Caco-2 (cell line): ENCODE results near the gene UBE2J2. TPM values are rescaled to one million over a fixed set of nuclear protein-coding genes. Genes with fewer than 3 reads are reported as not detected.

Source experiments
- BruUV-seq: library from RNA; stranded (reverse); fragments of 400-500 nt; replicated peaks from 2 replicates; lab custom pipeline; 2021; lab: Mats Ljungman, UMichigan
- CTCF ChIA-PET: fragments of 300-600 bp; sonication (Branson Sonifier 250); formaldehyde crosslinking; loops from one replicate; lab custom pipeline; 2022; ENCODE audit warnings: antibody characterized with exemption; lab: Charles Lee
- POLR2A ChIA-PET: fragments of 300-600 bp; sonication (Branson Sonifier 250); formaldehyde crosslinking; loops from one replicate; lab custom pipeline; 2022; ENCODE audit warnings: antibody characterized with exemption; lab: Charles Lee
- DNase-seq, 2 experiments: peaks; one replicate each; pipeline versions ENCODE4 v3.0.0 to v3.0.0-alpha.2; 2020 to 2022
- H3K27me3 ChIP-seq: replicated peaks from 2 replicates; pipeline ENCODE4 v1.6.0; 2011; ENCODE audit warnings: low read length; ENCODE audit not compliant: control insufficient read depth, insufficient read depth
- H3K36me3 ChIP-seq: 2 replicates; pipeline ENCODE4 v1.5.1; 2011; ENCODE audit warnings: low read length; ENCODE audit not compliant: control insufficient read depth, insufficient read depth
- H3K4me1 ChIP-seq: fragments of 250-450 bp; sonication (Bioruptor Pico); 2 replicates; pipeline ENCODE4 v1.5.1; 2020; ENCODE audit warnings: mild to moderate bottlenecking
- H3K4me3 ChIP-seq: 2 replicates; pipeline ENCODE4 v1.5.1; 2011; ENCODE audit warnings: low read depth, mild to moderate bottlenecking, control low read depth, low read length
- H3K9me3 ChIP-seq: fragments of 250-450 bp; sonication (Bioruptor Pico); 2 replicates; pipeline ENCODE4 v1.5.1; 2020; ENCODE audit warnings: mild to moderate bottlenecking, moderate library complexity
- H3K27ac Mint-ChIP-seq: one replicate; pipeline ENCODE4 v1.8.0; 2022; ENCODE audit warnings: mixed read lengths; ENCODE audit not compliant: unreplicated experiment
- H3K27me3 Mint-ChIP-seq: one replicate; pipeline ENCODE4 v1.8.0; 2022; ENCODE audit warnings: mixed read lengths; ENCODE audit not compliant: insufficient read depth, unreplicated experiment
- H3K36me3 Mint-ChIP-seq: one replicate; pipeline ENCODE4 v1.8.0; 2022; ENCODE audit warnings: mild to moderate bottlenecking, mixed read lengths; ENCODE audit not compliant: insufficient read depth, unreplicated experiment
- H3K4me1 Mint-ChIP-seq: one replicate; pipeline ENCODE4 v1.8.0; 2022; ENCODE audit warnings: low read depth, mixed read lengths; ENCODE audit not compliant: unreplicated experiment
- H3K4me3 Mint-ChIP-seq: one replicate; pipeline ENCODE4 v1.8.0; 2022; ENCODE audit warnings: mild to moderate bottlenecking, moderate library complexity, mixed read lengths; ENCODE audit not compliant: unreplicated experiment
- H3K9me3 Mint-ChIP-seq: one replicate; pipeline ENCODE4 v1.8.0; 2022; ENCODE audit warnings: mixed read lengths; ENCODE audit not compliant: unreplicated experiment
- CTCF ChIP-seq, 2 experiments: fragments of 200-600 bp in 1 of 2; IDR thresholded peaks; 1 replicate in 1 of 2; 2 replicates in 1 of 2; pipeline versions ENCODE4 v1.5.1 to v1.8.0; 2011 to 2022; ENCODE audit warnings: antibody characterized with exemption in 1 of 2, control low read depth in 1 of 2, inconsistent platforms in 1 of 2, low read depth in 1 of 2, low read length in 1 of 2, mild to moderate bottlenecking in 1 of 2, moderate library complexity in 1 of 2; ENCODE audit not compliant: insufficient read depth in 1 of 2, severe bottlenecking in 1 of 2, unreplicated experiment in 1 of 2
- intact Hi-C: fragments of 100-400 bp; cut with micrococcal nuclease; formaldehyde crosslinking; loops from one replicate; pipeline ENCODE4 v1.10.0; 2022; ENCODE audit not compliant: unreplicated experiment
- total RNA-seq: library from RNA; stranded (reverse); gene quantifications from 2 replicates; pipeline ENCODE4 v1.2.3, GENCODE V29; 2022

Gene UBE2J2
- total RNA-seq, 1 experiment from 2014 or later = 57.2 TPM

GRCh38 chr1:1309251-1310108 lies 35.8 kb upstream of the UBE2J2 start:
- intact Hi-C loops = no loop called here

GRCh38 chr1:1308756-1309250 lies 35.1 kb upstream of the UBE2J2 start:
- DNase-seq = peak in 1 of 2 experiments; percentile 44
- Mint-ChIP-seq H3K4me3 (peak overlapping the region; percentile 81), H3K9me3 (no peaks in the 10 kb centered on the region), H3K27me3 (no peaks in the 10 kb centered on the region), H3K4me1 (no peaks in the 10 kb centered on the region), H3K27ac (no peak overlapping the region), H3K36me3 (peaks cover 32% of the 10 kb centered on the region)
- Histone ChIP-seq H3K9me3 (no peaks in the 10 kb centered on the region), H3K4me1 (peaks cover 36% of the 10 kb centered on the region), H3K36me3 (no peaks in the 10 kb centered on the region), H3K4me3 (peak overlapping the region; percentile 89), H3K27me3 (no peaks in the 10 kb centered on the region)
- ChIA-PET CTCF (no interaction called here), POLR2A (no interaction called here)
- TSS peak; percentile 46 for BruUV-seq
- no peak for TF ChIP-seq CTCF (IDR thresholded peaks at IDR 0.05; ENCODE audit: insufficient read depth in 1 of 2, low read depth in 1 of 2, low read length in 1 of 2, severe bottlenecking in 1 of 2, unreplicated experiment in 1 of 2)
- intact Hi-C loops = no loop called here

More at GRCh38 chr1:1309251-1310108, 35.8 kb upstream of the UBE2J2 start:
- H3K27me3 ChIP-seq = no peaks in the 10 kb centered on the region
- peak overlapping the region; percentile 89 for H3K4me3 ChIP-seq
- Mint-ChIP-seq H3K36me3 (peaks cover 38% of the 10 kb centered on the region), H3K4me1 (no peaks in the 10 kb centered on the region), H3K27ac (no peak overlapping the region), H3K4me3 (peak overlapping the region; percentile 81), H3K9me3 (no peaks in the 10 kb centered on the region), H3K27me3 (no peaks in the 10 kb centered on the region)
- BruUV-seq = no TSS peak
- no peaks in the 10 kb centered on the region for H3K36me3 ChIP-seq
- TF ChIP-seq CTCF (IDR thresholded peaks at IDR 0.05; ENCODE audit: insufficient read depth in 1 of 2, low read depth in 1 of 2, low read length in 1 of 2, severe bottlenecking in 1 of 2, unreplicated experiment in 1 of 2) = no peak
- POLR2A ChIA-PET = no interaction called here
- CTCF ChIA-PET = interaction anchor here (0.5 kb wide), 1 partner anchor 35 kb away, joined by 3 read pairs; no protein-coding TSS in a partner anchor
- H3K9me3 ChIP-seq = no peaks in the 10 kb centered on the region
- DNase-seq = no peak
- peaks cover 33% of the 10 kb centered on the region for H3K4me1 ChIP-seq

- Mint-ChIP-seq H3K27me3 (no peaks in the 10 kb centered on the region), H3K4me1 (no peaks in the 10 kb centered on the region), H3K9me3 (no peaks in the 10 kb centered on the region), H3K36me3 (peaks cover 25% of the 10 kb centered on the region), H3K27ac (peak within 1 kb of the TSS; percentile 42), H3K4me3 (peak within 1 kb of the TSS; percentile 81)
- peak; percentile 86 to 89 for DNase-seq
- H3K4me3 ChIP-seq = peak within 1 kb of the TSS; percentile 89
- intact Hi-C loops = no loop called here
- peaks cover 36% of the 10 kb centered on the region for H3K4me1 ChIP-seq
- H3K27me3 ChIP-seq = no peaks in the 10 kb centered on the region
- ChIA-PET POLR2A (no interaction called here), CTCF (no interaction called here)
- no peak for TF ChIP-seq CTCF (IDR thresholded peaks at IDR 0.05; ENCODE audit: insufficient read depth in 1 of 2, low read depth in 1 of 2, low read length in 1 of 2, severe bottlenecking in 1 of 2, unreplicated experiment in 1 of 2)
- H3K9me3 ChIP-seq = no peaks in the 10 kb centered on the region
- H3K36me3 ChIP-seq = no peaks in the 10 kb centered on the region
- BruUV-seq = no TSS peak
These were observed 34.5 kb upstream of the UBE2J2 start, which contains the start of the genes ACAP3 and PUSL1 for GRCh38 chr1:1307923-1308755. TSS of gene ACAP3 (minus strand) at chr1:1307930. CDS start at chr1:1307815, 115 bp downstream. TSS of gene PUSL1 (plus strand) at chr1:1308597. CDS start at chr1:1308644, 47 bp downstream.
